BJ (cell line): Measurements from ENCODE around the gene VPS8. TPM values are rescaled to one million over a fixed set of nuclear protein-coding genes. Genes with fewer than 3 reads are reported as not detected.
"Not testable (repeated sequence)": the region's sequence is repeated elsewhere in the genome, so short reads cannot be mapped to it uniquely, and the experiment has no call there.

Source experiments
- CTCF ChIA-PET: fragments of 350-600 bp; formaldehyde crosslinking; extraction: SDS; loops from one replicate; lab custom pipeline; 2021; ENCODE audit warnings: antibody characterized with exemption, inconsistent platforms; lab: Yijun Ruan, JAX
- POLR2A ChIA-PET: fragments of 300-600 bp; sonication (Branson Sonifier 250); formaldehyde crosslinking; extraction: SDS; loops from one replicate; lab custom pipeline; 2021; ENCODE audit warnings: antibody characterized with exemption; lab: Charles Lee
- DNase-seq: peaks from one replicate; pipeline ENCODE4 v3.0.0-alpha.2; 2011; ENCODE audit warnings: low read depth
- H3K27me3 ChIP-seq: 2 replicates; pipeline ENCODE4 v1.6.0; 2011; ENCODE audit warnings: low read length; ENCODE audit not compliant: control insufficient read depth, insufficient read depth
- H3K36me3 ChIP-seq: 2 replicates; pipeline ENCODE4 v1.5.1; 2011; ENCODE audit warnings: low read length; ENCODE audit not compliant: control insufficient read depth, insufficient read depth
- H3K4me3 ChIP-seq: 2 replicates; pipeline ENCODE4 v1.5.1; 2011; ENCODE audit warnings: low read depth, mild to moderate bottlenecking, control low read depth, low read length
- polyA plus RNA-seq: library from polyadenylated mRNA; depleted of rRNA; stranded (reverse); fragments of >200 nt; gene quantifications from 2 replicates; pipeline ENCODE4 v1.2.3, GENCODE V29; 2011
- TF ChIP-seq, protein P1 (sequence below): IDR thresholded peaks from 2 replicates; pipeline ENCODE4 v1.5.1; 2011; ENCODE audit warnings: low read depth, mild to moderate bottlenecking, control low read depth, inconsistent platforms, low read length, moderate library complexity; ENCODE audit not compliant: insufficient read depth

VPS8 gene
- polyA plus RNA-seq, 1 experiment: 14.3 TPM

DNA sequence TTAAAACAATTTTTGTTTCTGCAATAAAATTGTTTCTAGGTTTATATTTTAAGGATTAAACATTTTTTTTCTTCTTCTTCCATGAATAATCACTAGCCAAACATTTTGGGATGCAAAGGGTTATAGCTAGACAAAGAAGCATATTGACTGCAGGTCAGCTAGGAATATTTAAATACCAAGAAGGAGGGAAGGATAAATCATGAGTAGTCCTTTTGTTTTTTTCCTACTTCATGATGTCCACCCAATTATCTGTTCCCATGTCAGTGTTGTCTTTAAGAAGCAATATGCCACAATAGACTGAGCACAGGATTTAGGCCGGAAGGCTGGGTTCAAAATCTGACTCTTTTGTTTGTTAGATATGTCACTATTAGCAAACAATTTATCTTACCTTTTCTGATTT, 82.1 kb downstream of the VPS8 start:
- POLR2A ChIA-PET: no interaction called here
- CTCF ChIA-PET: no interaction called here

DNA sequence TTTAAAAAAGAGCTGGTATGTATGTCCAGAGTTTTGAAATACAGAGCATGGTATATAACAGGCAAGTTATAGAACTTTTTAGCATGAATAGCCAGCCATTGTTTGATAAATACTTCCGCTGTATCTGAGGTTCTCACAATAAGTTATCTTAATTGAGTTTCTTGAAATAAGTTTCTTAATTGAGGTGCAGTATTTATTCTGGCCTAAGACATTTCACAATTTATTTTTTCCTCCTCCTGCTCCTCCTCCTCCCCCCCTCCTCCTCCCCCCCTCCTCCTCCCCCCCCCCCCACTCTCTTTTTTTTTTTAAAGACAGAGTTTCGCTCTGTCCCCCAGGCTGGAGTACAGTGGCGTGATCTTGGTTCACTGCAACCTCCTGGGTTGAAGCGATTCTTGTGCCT, 83.4 kb downstream of the VPS8 start:
- POLR2A ChIA-PET: no interaction called here
- Histone ChIP-seq H3K36me3 (no peaks in the 10 kb centered on the region), H3K4me3 (no peak overlapping the region), H3K27me3 (no peaks in the 10 kb centered on the region)
- TF ChIP-seq, protein P1, sequence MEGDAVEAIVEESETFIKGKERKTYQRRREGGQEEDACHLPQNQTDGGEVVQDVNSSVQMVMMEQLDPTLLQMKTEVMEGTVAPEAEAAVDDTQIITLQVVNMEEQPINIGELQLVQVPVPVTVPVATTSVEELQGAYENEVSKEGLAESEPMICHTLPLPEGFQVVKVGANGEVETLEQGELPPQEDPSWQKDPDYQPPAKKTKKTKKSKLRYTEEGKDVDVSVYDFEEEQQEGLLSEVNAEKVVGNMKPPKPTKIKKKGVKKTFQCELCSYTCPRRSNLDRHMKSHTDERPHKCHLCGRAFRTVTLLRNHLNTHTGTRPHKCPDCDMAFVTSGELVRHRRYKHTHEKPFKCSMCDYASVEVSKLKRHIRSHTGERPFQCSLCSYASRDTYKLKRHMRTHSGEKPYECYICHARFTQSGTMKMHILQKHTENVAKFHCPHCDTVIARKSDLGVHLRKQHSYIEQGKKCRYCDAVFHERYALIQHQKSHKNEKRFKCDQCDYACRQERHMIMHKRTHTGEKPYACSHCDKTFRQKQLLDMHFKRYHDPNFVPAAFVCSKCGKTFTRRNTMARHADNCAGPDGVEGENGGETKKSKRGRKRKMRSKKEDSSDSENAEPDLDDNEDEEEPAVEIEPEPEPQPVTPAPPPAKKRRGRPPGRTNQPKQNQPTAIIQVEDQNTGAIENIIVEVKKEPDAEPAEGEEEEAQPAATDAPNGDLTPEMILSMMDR: no peak
- DNase-seq: no peak
- CTCF ChIA-PET: no interaction called here

More for the DNA sequence above, 82.1 kb downstream of the VPS8 start:
- DNase-seq: no peak
- Histone ChIP-seq H3K27me3 (no peaks in the 10 kb centered on the region), H3K4me3 (no peak overlapping the region), H3K36me3 (no peaks in the 10 kb centered on the region)
- TF ChIP-seq, protein P1: no peak

DNA sequence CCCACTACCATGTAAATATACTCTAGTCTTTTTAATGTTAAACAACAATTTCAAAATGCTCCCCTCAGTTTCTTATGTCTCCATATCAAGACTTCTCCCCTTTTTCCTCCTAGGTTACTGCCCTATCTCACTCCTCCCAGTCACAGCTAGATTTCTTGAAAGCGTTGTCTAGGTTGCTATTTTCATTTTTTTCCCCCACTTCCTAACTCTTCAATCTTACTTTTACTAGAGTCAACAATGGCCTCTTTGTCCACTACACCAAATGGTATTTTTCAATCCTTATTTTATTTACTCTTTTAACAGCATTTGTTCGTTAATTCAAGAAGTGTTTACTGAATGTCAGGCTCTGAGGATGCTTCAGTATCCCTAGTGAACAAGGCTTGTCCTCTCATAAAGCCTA, 84.4 kb downstream of the VPS8 start:
- ChIA-PET CTCF (interaction anchor here (1.2 kb wide), 1 partner anchor 283 kb away, joined by 3 read pairs; no protein-coding TSS in a partner anchor), POLR2A (no interaction called here)
- TF ChIP-seq, protein P1: no peak
- Histone ChIP-seq H3K27me3 (no peaks in the 10 kb centered on the region), H3K36me3 (no peaks in the 10 kb centered on the region), H3K4me3 (no peak overlapping the region)
- no peak for DNase-seq

DNA sequence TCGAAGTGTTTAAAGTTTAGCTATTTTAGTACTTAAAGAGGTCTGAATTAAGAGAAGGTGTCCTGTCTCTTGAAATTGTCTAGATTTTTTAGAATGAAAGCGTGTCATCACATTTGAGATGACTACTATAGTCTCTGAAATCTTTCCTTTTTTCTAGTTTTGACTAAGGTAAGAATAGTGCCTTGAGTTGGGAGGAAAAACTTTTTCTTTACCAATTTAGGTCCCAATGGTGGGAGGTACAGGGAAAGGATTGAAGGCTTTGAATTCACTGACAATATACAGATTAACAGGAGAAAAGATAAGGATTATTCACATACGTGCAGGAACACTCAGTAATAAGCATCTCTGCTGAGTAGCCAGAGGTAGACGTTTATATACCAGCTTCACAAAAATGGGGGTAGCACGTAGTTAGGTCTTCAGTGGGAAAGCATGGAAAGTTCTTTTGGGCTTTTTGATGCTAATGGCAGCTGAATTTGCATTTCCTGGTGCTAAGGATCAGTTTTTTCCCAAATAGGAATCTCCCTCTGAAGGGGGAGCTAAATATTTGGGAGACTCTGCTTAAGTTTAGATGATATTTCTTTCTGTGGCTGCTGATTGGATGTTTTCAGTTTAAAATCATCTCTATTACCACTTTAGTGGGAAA, 88.1 kb downstream of the VPS8 start:
- CTCF ChIA-PET: interaction anchor here (1.2 kb wide), 2 partner anchors 32 to 36 kb away, joined by 3 to 4 read pairs; no protein-coding TSS in a partner anchor
- no peak for DNase-seq
- POLR2A ChIA-PET: no interaction called here

DNA sequence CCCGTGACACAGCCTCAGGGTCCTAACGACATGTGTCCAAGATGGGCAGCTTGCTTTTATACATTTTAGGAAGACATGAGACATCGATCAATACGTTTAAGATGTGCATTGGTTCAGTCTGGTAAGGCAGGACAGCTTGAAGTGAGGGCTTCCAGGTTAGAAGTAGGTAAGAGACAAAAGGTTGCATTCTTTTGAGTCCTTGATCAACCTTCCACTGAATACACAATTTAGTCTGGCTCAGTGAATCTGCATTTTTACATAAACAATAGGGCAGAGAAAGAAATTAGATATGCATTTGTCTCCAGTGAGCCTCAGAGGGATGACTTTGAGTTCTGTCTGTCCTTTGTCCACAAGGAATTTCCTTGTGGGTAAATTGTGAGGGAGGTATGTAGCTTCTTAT, 95.1 kb downstream of the VPS8 start:
- CTCF ChIA-PET, POLR2A ChIA-PET, DNase-seq, H3K4me3 ChIP-seq, H3K27me3 ChIP-seq, H3K36me3 ChIP-seq: not testable (repeated sequence)

More for the DNA sequence above, 88.1 kb downstream of the VPS8 start:
- Histone ChIP-seq H3K36me3 (no peaks in the 10 kb centered on the region), H3K27me3 (no peaks in the 10 kb centered on the region), H3K4me3 (no peak overlapping the region)
- TF ChIP-seq, protein P1: no peak
